ENCODE measurements around the gene BCAR3.

The BCAR3 gene

GRCh38 chr1:93714356-93714755 is 32.7 kb upstream of the BCAR3 start:
- no peak for TF ChIP-seq TCF12 (IDR thresholded peaks at IDR 0.05; ENCODE audit: low read depth)

- TF ChIP-seq CREB1 (IDR thresholded peaks at IDR 0.05; ENCODE audit: low read depth) = no peak
- no peak for TF ChIP-seq EGR1 (IDR thresholded peaks at IDR 0.05)
- no peak for TF ChIP-seq TCF12 (IDR thresholded peaks at IDR 0.05; ENCODE audit: low read depth)
Measured at GRCh38 chr1:93713341-93713740, 31.7 kb upstream of the BCAR3 start.

GRCh38 chr1:93712741-93713140 is 31.1 kb upstream of the BCAR3 start:
- TF ChIP-seq TEAD4 (IDR thresholded peaks at IDR 0.05) = no peak
- no peak for TF ChIP-seq USF1 (IDR thresholded peaks at IDR 0.05)
- no peak for TF ChIP-seq CREB1 (IDR thresholded peaks at IDR 0.05; ENCODE audit: low read depth)
- no peak for TF ChIP-seq YY1 (IDR thresholded peaks at IDR 0.05; ENCODE audit: low read depth)
- no peak for TF ChIP-seq CEBPB (IDR thresholded peaks at IDR 0.05)
- no peak for TF ChIP-seq RAD21 (IDR thresholded peaks at IDR 0.05; ENCODE audit: low read depth)
- TF ChIP-seq NFIC (IDR thresholded peaks at IDR 0.05) = no peak
- no peak for TF ChIP-seq MAX (IDR thresholded peaks at IDR 0.05)
- no peak for TF ChIP-seq EGR1 (IDR thresholded peaks at IDR 0.05)
- no peak for TF ChIP-seq REST (IDR thresholded peaks at IDR 0.05; ENCODE audit: low read depth)
- no peak for TF ChIP-seq FOXM1 (IDR thresholded peaks at IDR 0.05; ENCODE audit: borderline replicate concordance, low read depth)
- TF ChIP-seq EP300 (IDR thresholded peaks at IDR 0.05; ENCODE audit: borderline replicate concordance) = no peak
- no peak for TF ChIP-seq TAF1 (IDR thresholded peaks at IDR 0.05; ENCODE audit: low read depth)

GRCh38 chr1:93710499-93711453 is 29.1 kb upstream of the BCAR3 start:
- no peak for TF ChIP-seq TEAD4 (IDR thresholded peaks at IDR 0.05)
- TF ChIP-seq USF1 (IDR thresholded peaks at IDR 0.05) = no peak
- no peak for TF ChIP-seq FOXM1 (IDR thresholded peaks at IDR 0.05; ENCODE audit: borderline replicate concordance, low read depth)
- no peak for TF ChIP-seq CEBPB (IDR thresholded peaks at IDR 0.05)
- no peak for TF ChIP-seq RAD21 (IDR thresholded peaks at IDR 0.05; ENCODE audit: low read depth)
- TF ChIP-seq REST (IDR thresholded peaks at IDR 0.05; ENCODE audit: low read depth) = no peak
- no peak for TF ChIP-seq EGR1 (IDR thresholded peaks at IDR 0.05)
- no peak for TF ChIP-seq CREB1 (IDR thresholded peaks at IDR 0.05; ENCODE audit: low read depth)
- TF ChIP-seq EP300 (IDR thresholded peaks at IDR 0.05; ENCODE audit: borderline replicate concordance) = no peak
- TF ChIP-seq ZBTB7A (IDR thresholded peaks at IDR 0.05; ENCODE audit: low read depth) = no peak
- no peak for TF ChIP-seq TAF1 (IDR thresholded peaks at IDR 0.05; ENCODE audit: low read depth)
- TF ChIP-seq MAX (IDR thresholded peaks at IDR 0.05) = no peak
- TF ChIP-seq YY1 (IDR thresholded peaks at IDR 0.05; ENCODE audit: low read depth) = no peak
- TF ChIP-seq NFIC (IDR thresholded peaks at IDR 0.05) = no peak
- TF ChIP-seq TCF12 (IDR thresholded peaks at IDR 0.05; ENCODE audit: low read depth) = no peak

GRCh38 chr1:93708734-93709481 is 27.3 kb upstream of the BCAR3 start:
- TF ChIP-seq NFIC (IDR thresholded peaks at IDR 0.05) (no peak), YY1 (IDR thresholded peaks at IDR 0.05; ENCODE audit: low read depth) (no peak), EP300 (IDR thresholded peaks at IDR 0.05; ENCODE audit: borderline replicate concordance) (no peak), MAX (IDR thresholded peaks at IDR 0.05) (no peak), EGR1 (IDR thresholded peaks at IDR 0.05) (no peak), FOXM1 (IDR thresholded peaks at IDR 0.05; ENCODE audit: borderline replicate concordance, low read depth) (no peak), CEBPB (IDR thresholded peaks at IDR 0.05) (no peak), TCF12 (IDR thresholded peaks at IDR 0.05; ENCODE audit: low read depth) (no peak), RAD21 (IDR thresholded peaks at IDR 0.05; ENCODE audit: low read depth) (no peak), TAF1 (IDR thresholded peaks at IDR 0.05; ENCODE audit: low read depth) (no peak)
